Measurements from ENCODE around the gene ZNF189.

The ZNF189 gene

DNA sequence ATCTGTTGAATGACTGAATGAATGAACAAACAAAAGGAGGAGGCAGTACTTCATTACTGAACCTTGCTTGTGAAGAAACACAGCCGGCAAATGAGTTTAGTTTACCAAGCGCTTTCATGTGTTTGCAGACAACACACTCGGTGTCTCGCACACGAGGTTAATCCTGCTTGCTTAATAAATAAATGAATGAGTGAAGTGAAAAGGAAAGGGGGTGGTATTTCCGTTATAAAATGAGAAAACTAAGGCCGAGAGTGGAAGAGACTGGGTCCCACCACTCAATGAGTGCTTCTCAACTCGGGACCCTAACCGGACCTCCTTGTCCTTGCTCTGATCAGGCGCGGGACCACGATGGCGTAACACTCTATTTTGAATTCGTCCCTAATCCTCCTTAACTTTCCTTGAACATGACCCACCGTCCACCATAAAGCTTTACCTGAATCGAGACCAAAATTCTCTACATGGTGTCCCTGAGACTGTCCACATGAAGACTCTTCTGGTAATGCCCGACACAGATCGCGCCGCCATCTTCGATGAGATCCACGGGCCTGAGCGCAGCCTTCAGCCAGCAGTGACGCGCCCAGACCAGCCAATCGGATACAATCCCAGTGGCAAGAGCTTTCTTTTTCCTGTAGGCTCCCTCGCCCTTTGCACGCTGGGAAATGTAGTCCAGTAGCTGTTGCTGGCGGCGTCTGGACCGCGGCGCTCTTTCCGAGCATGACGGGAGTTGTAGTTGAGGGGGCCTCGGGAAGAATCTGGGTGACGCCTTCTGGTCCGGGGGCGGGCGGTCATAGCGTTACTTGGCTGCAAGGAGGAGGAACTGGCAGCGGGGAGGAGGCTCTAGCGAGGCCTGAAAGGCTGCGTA lies at the start of gene ZNF189, which contains the start of gene MRPL50:
Gene ZNF189, plus strand, starts transcription at position 784 of the 862 bp plus-strand sequence. CDS start 306 bp downstream, outside the sequence.
Gene MRPL50, minus strand, starts transcription at position 551 of the 862 bp plus-strand sequence. Its CDS starts 26 bp downstream, at position 525.
- DNase-seq (ENCODE audit: low read depth in 2 of 2, low spot score in 1 of 2), result peak; percentile 91 to 95

DNA sequence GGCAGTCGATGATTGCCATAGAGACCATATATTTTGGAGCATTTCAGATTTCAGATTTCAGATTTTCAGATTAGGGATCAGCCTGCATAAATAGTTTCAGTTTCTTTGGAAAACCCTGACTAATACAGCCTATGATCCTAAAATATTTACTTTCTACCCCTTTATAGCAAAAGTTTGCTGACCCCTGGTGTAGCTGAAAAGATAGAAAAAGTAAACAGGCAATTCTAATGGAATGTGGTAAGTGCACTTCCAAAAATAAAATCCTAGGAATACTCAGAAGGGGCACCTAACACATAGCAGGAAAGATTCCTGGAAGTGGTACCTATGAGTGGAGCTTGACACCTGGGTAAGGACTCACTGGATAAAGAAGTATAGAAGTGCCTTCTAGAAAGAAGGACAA lies 48.4 kb upstream of the ZNF189 start:
- DNase-seq (ENCODE audit: low read depth in 2 of 2, low spot score in 1 of 2), result no peak

GRCh38 chr9:101352892-101353463 lies 45.7 kb upstream of the ZNF189 start:
- DNase-seq (ENCODE audit: low read depth in 2 of 2, low spot score in 1 of 2), result no peak

- DNase-seq (ENCODE audit: low read depth in 2 of 2, low spot score in 1 of 2), result no peak
These were observed 45.0 kb upstream of the ZNF189 start for GRCh38 chr9:101353683-101354082.

DNA sequence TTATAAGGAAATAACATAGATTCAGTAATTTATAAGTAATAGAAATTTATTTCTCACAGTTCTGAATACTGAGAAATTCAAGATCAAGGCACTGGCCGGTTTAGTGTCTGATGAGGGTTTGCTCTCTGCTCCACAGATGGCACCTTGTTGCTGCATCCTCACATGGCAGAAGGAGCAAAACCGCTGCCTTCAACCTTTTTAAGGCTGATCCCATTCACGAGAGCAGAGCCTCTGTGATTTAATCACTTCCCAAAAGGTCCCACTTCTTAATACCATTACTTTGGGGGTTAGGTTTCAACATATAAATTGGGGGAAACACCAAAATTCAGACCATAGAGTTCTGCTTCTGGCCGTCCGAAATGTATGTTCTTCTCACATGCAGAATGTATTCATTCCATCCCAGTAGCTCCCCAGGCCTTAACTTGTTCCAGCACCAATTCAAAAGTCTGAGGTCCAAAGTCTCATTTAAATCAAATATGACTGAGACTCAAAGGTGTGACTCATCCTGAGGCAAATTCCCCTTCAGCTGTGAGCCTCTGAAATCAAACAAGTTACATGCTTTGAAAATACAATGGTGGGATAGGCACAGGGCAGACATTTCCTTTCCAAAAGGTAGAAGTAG lies 44.4 kb upstream of the ZNF189 start:
- DNase-seq (ENCODE audit: low read depth in 2 of 2, low spot score in 1 of 2), result no peak

DNA sequence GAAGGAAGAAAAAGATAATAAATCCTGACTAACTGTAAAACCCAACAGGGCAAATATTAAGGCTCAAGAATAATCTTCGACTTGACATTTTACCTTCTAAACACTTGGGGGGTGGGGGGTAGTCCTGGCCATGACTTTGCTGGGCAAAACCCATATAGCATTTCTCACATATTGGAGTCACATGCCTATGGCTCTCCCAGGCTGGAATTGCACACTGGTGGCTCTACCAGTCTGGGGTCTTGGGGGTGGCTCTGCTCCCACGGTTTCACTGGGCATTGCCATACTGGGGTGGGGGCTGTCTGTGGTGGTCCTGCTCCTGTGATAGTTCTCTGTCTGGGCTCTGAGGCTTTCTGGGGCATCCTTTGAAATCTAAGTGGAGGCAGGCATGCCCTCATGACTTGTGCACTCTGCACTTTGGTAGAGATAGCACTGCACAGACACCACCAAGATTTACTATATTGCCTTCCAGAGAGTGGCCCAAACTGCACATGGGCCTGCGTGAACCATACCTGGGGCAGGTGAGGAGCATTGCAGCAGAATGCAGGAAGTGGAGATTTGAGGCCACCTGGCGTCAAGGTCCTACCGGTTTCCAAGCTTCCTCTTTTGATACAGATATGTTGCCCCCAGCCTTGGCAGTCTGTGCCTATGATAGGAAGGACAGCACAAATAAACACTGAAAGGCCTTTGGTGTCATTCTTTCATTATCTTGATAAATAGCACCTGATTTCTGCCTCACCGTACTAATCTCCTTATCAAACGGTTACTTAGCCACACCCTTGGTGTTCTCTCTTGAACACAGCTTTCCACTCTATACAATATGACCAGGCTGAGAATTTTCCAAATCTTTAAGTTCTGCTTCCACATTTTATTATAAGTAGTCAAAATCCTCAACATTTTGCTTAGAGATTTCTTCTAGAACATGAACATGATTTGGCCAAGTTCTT lies 43.6 kb upstream of the ZNF189 start:
- DNase-seq (ENCODE audit: low read depth in 2 of 2, low spot score in 1 of 2), result no peak

DNA sequence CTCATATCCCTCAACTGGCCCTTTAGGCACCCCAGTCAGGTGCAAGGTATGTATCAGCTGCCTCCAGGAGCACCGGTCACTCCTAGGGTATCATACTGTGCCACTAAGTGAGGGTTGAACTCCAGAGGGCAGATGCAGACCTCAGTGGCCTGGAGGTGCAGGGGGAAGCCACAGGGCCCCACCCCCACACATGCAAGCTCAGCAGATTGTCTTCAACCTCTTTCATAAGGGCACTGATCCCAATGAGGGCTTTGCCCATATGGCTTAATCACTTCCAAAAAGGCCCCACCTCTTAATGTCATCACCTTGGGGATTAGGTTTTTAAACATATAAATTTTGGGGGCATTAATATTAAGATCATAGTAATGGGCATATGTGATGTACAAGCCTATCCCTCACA lies 42.0 kb upstream of the ZNF189 start:
- DNase-seq (ENCODE audit: low read depth in 2 of 2, low spot score in 1 of 2), result no peak

DNA sequence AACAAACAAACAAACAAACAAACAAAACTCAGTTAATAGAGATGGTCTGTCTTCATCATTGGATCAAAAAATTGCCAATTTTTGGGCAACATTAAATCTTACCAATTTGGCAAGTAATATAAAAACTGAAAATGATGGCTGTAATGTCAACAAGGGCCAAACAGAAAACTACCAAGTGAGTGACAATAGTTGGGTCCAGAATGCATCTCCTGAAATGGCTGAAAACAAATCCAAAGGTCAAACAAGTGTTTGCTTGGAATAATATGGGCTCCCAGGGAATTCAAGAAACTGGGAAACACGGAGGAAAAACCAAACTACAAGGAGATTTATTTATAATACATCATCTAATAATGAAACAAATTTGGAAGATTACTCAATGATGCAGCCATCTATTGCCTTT lies 39.0 kb upstream of the ZNF189 start:
- no peak for DNase-seq (ENCODE audit: low read depth in 2 of 2, low spot score in 1 of 2)

GRCh38 chr9:101360647-101361046 lies 38.0 kb upstream of the ZNF189 start:
- no peak for DNase-seq (ENCODE audit: low read depth in 2 of 2, low spot score in 1 of 2)

DNA sequence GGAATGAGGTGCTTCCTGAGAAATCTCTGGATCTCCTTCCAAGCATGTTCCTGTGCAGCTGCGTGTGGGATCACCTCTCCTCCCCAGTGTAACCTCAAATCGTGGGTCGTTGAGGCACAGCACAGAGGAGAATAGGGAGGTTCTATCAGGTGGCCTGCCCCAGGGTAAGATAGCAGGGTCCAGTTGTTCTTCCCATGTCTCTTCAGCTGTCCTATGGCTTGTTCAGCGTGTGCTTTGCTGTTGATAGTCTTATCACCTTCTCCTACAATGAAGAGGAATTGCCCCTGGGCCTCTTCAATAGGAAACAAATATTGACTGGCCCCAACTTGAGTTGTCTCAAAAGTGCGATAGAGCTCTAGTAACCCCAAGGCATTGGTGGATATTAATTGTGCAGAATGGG lies 36.2 kb upstream of the ZNF189 start:
- DNase-seq (ENCODE audit: low read depth in 2 of 2, low spot score in 1 of 2), result no peak

GRCh38 chr9:101365181-101365580 lies 33.5 kb upstream of the ZNF189 start:
- no peak for DNase-seq (ENCODE audit: low read depth in 2 of 2, low spot score in 1 of 2)

GRCh38 chr9:101366038-101366756 lies 32.5 kb upstream of the ZNF189 start:
- no peak for DNase-seq (ENCODE audit: low read depth in 2 of 2, low spot score in 1 of 2)

DNA sequence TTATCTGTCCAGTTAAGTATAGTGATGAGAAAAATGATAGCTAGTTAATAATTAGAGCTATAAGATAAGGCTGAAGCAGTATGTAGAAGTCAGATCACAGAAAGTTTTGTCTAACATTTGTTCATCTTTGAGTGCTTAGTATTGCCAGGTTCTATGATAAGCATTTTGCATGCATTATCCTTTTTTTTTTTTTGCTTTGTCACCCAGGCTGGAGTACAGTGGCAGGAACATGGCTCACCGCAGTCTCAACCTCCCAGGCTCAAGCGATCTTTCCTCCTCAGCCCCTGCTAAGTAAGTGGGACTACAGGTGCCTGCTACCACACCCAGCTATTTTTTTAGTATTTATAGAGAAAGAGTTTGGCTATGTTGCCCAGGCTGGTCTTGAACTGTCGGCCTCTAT lies 31.3 kb upstream of the ZNF189 start:
- no peak for DNase-seq (ENCODE audit: low read depth in 2 of 2, low spot score in 1 of 2)

- no peak for DNase-seq (ENCODE audit: low read depth in 2 of 2, low spot score in 1 of 2)
These were observed 29.4 kb upstream of the ZNF189 start for GRCh38 chr9:101369286-101369685.

DNA sequence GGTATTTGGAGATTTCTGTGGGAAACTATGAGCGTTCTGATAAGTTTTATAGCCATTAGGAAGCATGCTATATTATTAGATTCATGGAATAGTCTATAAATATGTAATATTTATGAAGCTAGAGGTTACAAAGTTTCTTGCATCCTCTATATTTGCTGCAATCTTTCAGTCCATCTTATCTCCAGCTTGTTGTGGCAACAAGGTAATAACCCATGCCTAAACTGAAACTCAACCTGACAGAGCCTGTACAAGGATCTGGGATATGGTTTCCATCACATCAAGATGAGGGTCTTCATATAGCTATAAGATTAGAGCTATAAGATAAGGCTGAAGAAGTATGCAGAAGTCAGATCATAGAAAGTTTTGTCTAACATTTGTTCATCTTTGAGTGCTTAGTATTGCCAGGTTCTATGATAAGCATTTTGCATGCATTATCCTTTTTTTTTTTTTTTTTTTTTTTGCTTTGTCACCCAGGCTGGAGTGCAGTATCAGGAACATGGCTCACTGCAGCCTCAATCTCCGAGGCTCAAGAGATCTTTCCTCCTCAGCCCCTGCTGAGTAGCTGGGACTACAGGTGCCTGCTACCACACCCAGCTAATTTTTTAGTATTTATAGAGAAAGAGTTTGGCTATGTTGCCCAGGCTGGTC lies 28.6 kb upstream of the ZNF189 start:
- DNase-seq (ENCODE audit: low read depth in 2 of 2, low spot score in 1 of 2), result no peak

- DNase-seq (ENCODE audit: low read depth in 2 of 2, low spot score in 1 of 2), result no peak
These were observed 26.8 kb upstream of the ZNF189 start for GRCh38 chr9:101371813-101372212.

DNA sequence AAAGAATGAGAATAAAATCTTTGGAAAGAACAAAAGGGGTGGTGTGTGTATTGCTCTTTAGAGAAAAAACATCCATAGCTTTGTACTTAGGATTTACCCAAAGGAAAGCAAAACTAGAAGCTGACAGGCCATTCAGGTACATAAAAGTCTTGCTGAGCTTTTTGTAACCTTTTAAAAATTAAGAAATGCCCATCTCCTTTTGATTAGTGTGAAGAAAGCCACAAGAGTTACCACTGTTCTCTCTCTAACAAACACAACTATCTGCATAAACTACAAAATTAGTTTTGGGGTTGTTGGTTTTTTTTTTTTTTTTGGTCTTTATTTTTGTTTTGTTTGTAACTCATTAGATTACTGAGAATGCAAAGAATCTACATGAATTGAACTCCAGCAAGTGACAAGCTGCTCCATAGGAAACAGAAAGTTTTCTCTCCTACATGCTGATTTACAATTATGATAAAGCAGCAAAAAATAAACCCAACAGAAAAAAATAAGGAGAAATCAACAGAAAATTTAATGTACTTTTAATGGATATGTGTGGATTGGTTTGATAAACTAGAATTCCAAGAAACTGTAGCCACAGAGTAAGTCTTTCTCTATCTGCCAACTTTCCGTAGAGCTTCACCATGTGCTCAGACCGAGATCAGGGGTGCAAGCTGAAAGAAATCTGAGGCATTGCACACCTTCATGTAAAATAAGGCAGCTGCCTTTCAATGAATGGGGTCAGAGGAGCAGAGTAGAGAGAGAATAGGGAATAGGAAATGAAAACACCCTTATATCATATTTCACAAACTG lies 26.1 kb upstream of the ZNF189 start:
- DNase-seq (ENCODE audit: low read depth in 2 of 2, low spot score in 1 of 2), result no peak

- no peak for DNase-seq (ENCODE audit: low read depth in 2 of 2, low spot score in 1 of 2)
These were observed 23.1 kb upstream of the ZNF189 start for GRCh38 chr9:101375546-101375945.

Measured in stimulated activated CD8-positive, alpha-beta memory T cell treated with anti-CD3 and anti-CD28 coated beads, Interleukin-4, amount 100 ng/mL, for 4 hours (primary cell).